ENCODE measurements around the gene A2M. TPM values are rescaled to one million over a fixed set of nuclear protein-coding genes. Genes with fewer than 3 reads are reported as not detected.

The A2M gene
- total and polyA plus RNA-seq, 10 of the 15 experiments (the other 5 are each of a cell fraction or from before 2014, with no cell fraction given) = 0.03 to 3.5 (median 0.20) TPM; not detected in 5

GRCh38 chr12:9039397-9039977, 76.2 kb downstream of the A2M start:
- BruUV-seq (replicated peaks) = no TSS peak

More at GRCh38 chr12:9039397-9039977, 76.2 kb downstream of the A2M start:
- no peak overlapping the region for H3K9ac ChIP-seq (ENCODE audit: control insufficient read depth, insufficient read depth, low read length)
- SMC1A ChIA-PET (ENCODE audit: uncharacterized antibody, unreplicated experiment) = interaction anchor here (0.8 to 3.1 kb wide), 13 partner anchors 9 to 384 kb away, joined by 3 to 36 read pairs (median 4); partner anchors contain the start of gene M6PR
- H3K36me3 ChIP-seq (ENCODE audit: control insufficient read depth in 2 of 2, insufficient read depth in 2 of 2, low read length in 1 of 2) = no peaks in the 10 kb centered on the region
- H3K4me3 ChIP-seq = no peak overlapping the region
- no peaks in the 10 kb centered on the region for H4K20me1 ChIP-seq (ENCODE audit: control insufficient read depth, insufficient read depth)
- POLR2A ChIA-PET = interaction anchor here (2.0 kb wide), 1 partner anchor 89 kb away, joined by 4 read pairs; the partner anchor contains the start of gene M6PR
- H3K79me2 ChIP-seq (ENCODE audit: control insufficient read depth, insufficient read depth, low read length) = no peaks in the 10 kb centered on the region
- no peaks in the 10 kb centered on the region for H3K9me3 ChIP-seq (replicated peaks; ENCODE audit: control insufficient read depth, insufficient read depth, low read length)
- TF ChIP-seq TAF1 (IDR thresholded peaks at IDR 0.05; ENCODE audit: borderline replicate concordance, low read depth, low read length) (no peak), SMC3 (IDR thresholded peaks at IDR 0.05; ENCODE audit: borderline replicate concordance, low read length) (peak; percentile 77), BACH1 (IDR thresholded peaks at IDR 0.05; ENCODE audit: borderline replicate concordance) (no peak), STAT1 (conservative IDR thresholded peaks at IDR 0.05) (no peak), CTCF (IDR thresholded peaks at IDR 0.05 in 2 of 3, conservative IDR thresholded peaks at IDR 0.05 in 1 of 3; ENCODE audit: control insufficient read depth in 2 of 3, extremely low read depth in 1 of 3, insufficient read depth in 1 of 3, low read depth in 3 of 3, low read length in 3 of 3) (peak; percentile 64 to 79 (median 74)), SUZ12 (IDR thresholded peaks at IDR 0.05; ENCODE audit: unreplicated experiment) (no peak), HDAC2 (IDR thresholded peaks at IDR 0.05) (no peak), RAD21 (IDR thresholded peaks at IDR 0.05; ENCODE audit: insufficient read depth, low read depth, low read length) (peak; percentile 87)
- H3K4me2 ChIP-seq (ENCODE audit: control insufficient read depth, insufficient read depth) = no peak overlapping the region
- intact Hi-C loops (cut with micrococcal nuclease; ENCODE audit: unreplicated experiment) = loop anchor here (1.0 to 5.0 kb wide), 4 partner anchors 89 to 377 kb away; partner anchors contain the start of gene MFAP5
- RAD21 ChIA-PET (ENCODE audit: unreplicated experiment) = interaction anchor here (0.7 to 3.9 kb wide), 9 partner anchors 13 to 495 kb away, joined by 3 to 23 read pairs (median 6); partner anchors contain the start of gene M6PR
- H3K27ac ChIP-seq (ENCODE audit: control insufficient read depth, insufficient read depth) = no peak overlapping the region
- no peak overlapping the region for H2AFZ ChIP-seq (ENCODE audit: control insufficient read depth, low read depth, low read length)
- DNase-seq (ENCODE audit: low read depth, low spot score) = no peak
- no peaks in the 10 kb centered on the region for H3K27me3 ChIP-seq (replicated peaks in 1 of 2; ENCODE audit: control insufficient read depth in 2 of 2, insufficient read depth in 2 of 2, low read length in 1 of 2)
- peak; percentile 78 for ATAC-seq
- CTCF ChIA-PET = interaction anchor here (0.6 to 3.4 kb wide), 22 partner anchors 8 to 945 kb away, joined by 3 to 30 read pairs (median 4); partner anchors contain the start of genes AICDA, M6PR and PHC1
- FAIRE-seq = peak; percentile 88
- in situ Hi-C loops (cut with MboI) = no loop called here
- 20% methylated on average over 3 of the region's 3 CpGs for WGBS (ENCODE audit: insufficient coverage, insufficient replicate concordance, low lambda C conversion rate, missing lambda C conversion rate)
- H3K4me1 ChIP-seq (ENCODE audit: control insufficient read depth, insufficient read depth, low read length) = no peaks in the 10 kb centered on the region
